OCI-LY1 (cell line): ENCODE measurements around the gene LSAMP.
"Not testable (repeated sequence)": the region's sequence is repeated elsewhere in the genome, so short reads cannot be mapped to it uniquely, and the experiment has no call there.

Experiments
- CTCF ChIP-seq: fragments of 200-600 bp; sonication (generic), shearing (Covaris generic); IDR thresholded peaks from 2 replicates; pipeline ENCODE4 v1.5.1; 2017; ENCODE audit warnings: mild to moderate bottlenecking, antibody characterized with exemption, low read length, moderate library complexity, mixed read lengths
- EZH2 ChIP-seq: fragments of 200-600 bp; sonication (generic), shearing (Covaris generic); IDR thresholded peaks from 2 replicates; pipeline ENCODE4 v1.8.0; 2017; ENCODE audit warnings: borderline replicate concordance, mixed run types, mild to moderate bottlenecking, antibody characterized with exemption, low read length, moderate library complexity, mixed read lengths

- TF ChIP-seq CTCF, EZH2: not testable (repeated sequence)
Measured at GRCh38 chr3:115844729-115845128, 600.6 kb downstream of the LSAMP start.
